ENCODE results near the gene RAB7B.

DNA sequence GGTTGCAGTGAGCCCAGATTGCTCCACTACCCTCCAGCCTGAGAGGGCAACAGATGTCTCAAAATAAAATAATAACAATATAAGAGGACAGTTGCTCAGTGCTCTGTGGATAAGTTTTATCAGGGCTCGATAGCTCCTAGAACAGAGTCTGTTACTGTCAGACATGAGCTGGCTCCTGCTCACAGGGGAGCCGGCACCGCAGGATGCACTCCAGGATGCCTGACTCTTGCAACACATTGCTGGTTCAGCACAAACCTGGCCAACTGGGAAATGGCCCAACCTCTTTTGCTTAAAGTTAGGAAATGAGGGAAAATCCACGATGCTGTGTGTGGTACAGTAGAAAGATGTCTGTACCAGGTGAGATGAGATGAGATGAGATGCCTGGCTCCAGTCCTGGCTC is 26.3 kb upstream of the RAB7B start:
- TF ChIP-seq, protein P1, sequence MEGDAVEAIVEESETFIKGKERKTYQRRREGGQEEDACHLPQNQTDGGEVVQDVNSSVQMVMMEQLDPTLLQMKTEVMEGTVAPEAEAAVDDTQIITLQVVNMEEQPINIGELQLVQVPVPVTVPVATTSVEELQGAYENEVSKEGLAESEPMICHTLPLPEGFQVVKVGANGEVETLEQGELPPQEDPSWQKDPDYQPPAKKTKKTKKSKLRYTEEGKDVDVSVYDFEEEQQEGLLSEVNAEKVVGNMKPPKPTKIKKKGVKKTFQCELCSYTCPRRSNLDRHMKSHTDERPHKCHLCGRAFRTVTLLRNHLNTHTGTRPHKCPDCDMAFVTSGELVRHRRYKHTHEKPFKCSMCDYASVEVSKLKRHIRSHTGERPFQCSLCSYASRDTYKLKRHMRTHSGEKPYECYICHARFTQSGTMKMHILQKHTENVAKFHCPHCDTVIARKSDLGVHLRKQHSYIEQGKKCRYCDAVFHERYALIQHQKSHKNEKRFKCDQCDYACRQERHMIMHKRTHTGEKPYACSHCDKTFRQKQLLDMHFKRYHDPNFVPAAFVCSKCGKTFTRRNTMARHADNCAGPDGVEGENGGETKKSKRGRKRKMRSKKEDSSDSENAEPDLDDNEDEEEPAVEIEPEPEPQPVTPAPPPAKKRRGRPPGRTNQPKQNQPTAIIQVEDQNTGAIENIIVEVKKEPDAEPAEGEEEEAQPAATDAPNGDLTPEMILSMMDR (IDR thresholded peaks at IDR 0.05; ENCODE audit: insufficient read depth, low read length) = no peak
- TF ChIP-seq, protein P2, sequence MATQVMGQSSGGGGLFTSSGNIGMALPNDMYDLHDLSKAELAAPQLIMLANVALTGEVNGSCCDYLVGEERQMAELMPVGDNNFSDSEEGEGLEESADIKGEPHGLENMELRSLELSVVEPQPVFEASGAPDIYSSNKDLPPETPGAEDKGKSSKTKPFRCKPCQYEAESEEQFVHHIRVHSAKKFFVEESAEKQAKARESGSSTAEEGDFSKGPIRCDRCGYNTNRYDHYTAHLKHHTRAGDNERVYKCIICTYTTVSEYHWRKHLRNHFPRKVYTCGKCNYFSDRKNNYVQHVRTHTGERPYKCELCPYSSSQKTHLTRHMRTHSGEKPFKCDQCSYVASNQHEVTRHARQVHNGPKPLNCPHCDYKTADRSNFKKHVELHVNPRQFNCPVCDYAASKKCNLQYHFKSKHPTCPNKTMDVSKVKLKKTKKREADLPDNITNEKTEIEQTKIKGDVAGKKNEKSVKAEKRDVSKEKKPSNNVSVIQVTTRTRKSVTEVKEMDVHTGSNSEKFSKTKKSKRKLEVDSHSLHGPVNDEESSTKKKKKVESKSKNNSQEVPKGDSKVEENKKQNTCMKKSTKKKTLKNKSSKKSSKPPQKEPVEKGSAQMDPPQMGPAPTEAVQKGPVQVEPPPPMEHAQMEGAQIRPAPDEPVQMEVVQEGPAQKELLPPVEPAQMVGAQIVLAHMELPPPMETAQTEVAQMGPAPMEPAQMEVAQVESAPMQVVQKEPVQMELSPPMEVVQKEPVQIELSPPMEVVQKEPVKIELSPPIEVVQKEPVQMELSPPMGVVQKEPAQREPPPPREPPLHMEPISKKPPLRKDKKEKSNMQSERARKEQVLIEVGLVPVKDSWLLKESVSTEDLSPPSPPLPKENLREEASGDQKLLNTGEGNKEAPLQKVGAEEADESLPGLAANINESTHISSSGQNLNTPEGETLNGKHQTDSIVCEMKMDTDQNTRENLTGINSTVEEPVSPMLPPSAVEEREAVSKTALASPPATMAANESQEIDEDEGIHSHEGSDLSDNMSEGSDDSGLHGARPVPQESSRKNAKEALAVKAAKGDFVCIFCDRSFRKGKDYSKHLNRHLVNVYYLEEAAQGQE (IDR thresholded peaks at IDR 0.05; ENCODE audit: insufficient replicate concordance, low read depth) = no peak

Measured in HL-60 (cell line).